ENCODE data around the gene PLCL1. TPM values are rescaled to one million over a fixed set of nuclear protein-coding genes. Genes with fewer than 3 reads are reported as not detected.
"Not testable (repeated sequence)": the region's sequence is repeated elsewhere in the genome, so short reads cannot be mapped to it uniquely, and the experiment has no call there.

The PLCL1 gene
- total RNA-seq, 2 donors from 2014 or later = 0.87 to 1.2 TPM

DNA sequence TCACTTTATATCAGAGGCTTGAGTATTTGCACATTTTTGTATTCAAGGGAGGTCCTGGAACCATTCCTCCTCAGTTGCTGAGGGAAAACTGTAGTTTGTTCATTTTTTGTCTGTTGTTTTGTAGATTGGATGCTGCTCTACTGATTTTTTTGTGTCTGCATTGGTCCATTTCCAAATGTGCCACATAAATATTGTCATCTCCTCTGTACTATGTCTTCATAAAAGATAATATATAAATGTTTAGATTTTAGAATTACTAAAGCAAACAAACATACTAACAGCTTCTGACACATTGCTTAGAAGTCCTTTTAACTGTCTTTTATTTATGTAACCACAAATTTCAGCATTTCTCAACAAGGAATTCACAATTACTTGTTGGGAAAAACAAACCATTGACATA is 356.8 kb downstream of the PLCL1 start:
- no peaks in the 10 kb centered on the region for H3K4me1 Mint-ChIP-seq
- ATAC-seq (replicated peaks) = no peak
- H3K27ac Mint-ChIP-seq = no peak overlapping the region
- H3K36me3 Mint-ChIP-seq (ENCODE audit: low read depth) = no peaks in the 10 kb centered on the region
- H3K9me3 Mint-ChIP-seq = peaks cover 8% of the 10 kb centered on the region
- H3K27me3 Mint-ChIP-seq = no peaks in the 10 kb centered on the region
- no peak overlapping the region for H3K4me3 Mint-ChIP-seq

DNA sequence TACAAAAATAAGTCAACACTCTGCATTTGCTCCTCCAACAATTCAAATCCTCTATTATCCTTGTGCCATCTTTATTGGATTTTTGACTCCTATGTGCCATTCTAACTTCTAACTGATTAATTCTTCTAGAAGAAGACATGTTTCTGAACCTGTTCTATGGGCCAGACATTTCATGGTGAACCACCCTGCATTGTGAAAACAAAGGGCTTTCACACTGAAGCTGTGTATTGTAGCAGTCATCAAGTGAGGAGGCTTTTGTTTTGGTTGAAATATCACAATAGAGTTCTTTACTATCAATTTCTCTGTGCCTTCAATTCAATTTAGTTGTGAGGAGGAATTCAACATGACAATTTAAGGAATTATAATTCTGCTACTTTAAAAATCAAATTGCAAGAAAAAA is 357.9 kb downstream of the PLCL1 start:
- no peak for ATAC-seq (replicated peaks)
- no peaks in the 10 kb centered on the region for H3K36me3 Mint-ChIP-seq (ENCODE audit: low read depth)
- H3K4me1 Mint-ChIP-seq = no peaks in the 10 kb centered on the region
- H3K27ac Mint-ChIP-seq = no peak overlapping the region
- no peaks in the 10 kb centered on the region for H3K27me3 Mint-ChIP-seq
- peaks cover under 1% of the 10 kb centered on the region for H3K9me3 Mint-ChIP-seq
- no peak overlapping the region for H3K4me3 Mint-ChIP-seq

DNA sequence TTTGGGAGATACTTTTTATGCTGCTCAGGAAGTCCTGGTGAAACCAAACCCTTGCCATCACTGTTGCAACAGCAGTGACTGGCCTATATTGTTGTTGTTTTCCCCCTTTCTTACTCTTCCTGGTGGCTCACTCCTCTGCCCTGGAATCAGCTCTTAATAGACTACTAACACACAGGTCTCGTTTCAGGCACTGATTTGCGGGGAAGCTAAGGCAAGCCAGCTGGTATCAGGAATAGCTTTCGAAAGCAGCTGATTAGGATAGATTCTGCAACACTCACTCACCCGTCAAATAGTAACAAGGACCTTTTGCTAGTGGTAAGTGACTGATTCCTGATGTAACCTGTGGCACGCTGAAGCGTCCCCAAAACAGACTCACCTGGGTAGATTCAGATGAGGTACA is 360.4 kb downstream of the PLCL1 start:
- no peak overlapping the region for H3K27ac Mint-ChIP-seq
- H3K36me3 Mint-ChIP-seq (ENCODE audit: low read depth) = no peaks in the 10 kb centered on the region
- H3K27me3 Mint-ChIP-seq = no peaks in the 10 kb centered on the region
- H3K4me1 Mint-ChIP-seq = no peaks in the 10 kb centered on the region
- H3K9me3 Mint-ChIP-seq = no peaks in the 10 kb centered on the region
- ATAC-seq (replicated peaks) = no peak
- H3K4me3 Mint-ChIP-seq = no peak overlapping the region

DNA sequence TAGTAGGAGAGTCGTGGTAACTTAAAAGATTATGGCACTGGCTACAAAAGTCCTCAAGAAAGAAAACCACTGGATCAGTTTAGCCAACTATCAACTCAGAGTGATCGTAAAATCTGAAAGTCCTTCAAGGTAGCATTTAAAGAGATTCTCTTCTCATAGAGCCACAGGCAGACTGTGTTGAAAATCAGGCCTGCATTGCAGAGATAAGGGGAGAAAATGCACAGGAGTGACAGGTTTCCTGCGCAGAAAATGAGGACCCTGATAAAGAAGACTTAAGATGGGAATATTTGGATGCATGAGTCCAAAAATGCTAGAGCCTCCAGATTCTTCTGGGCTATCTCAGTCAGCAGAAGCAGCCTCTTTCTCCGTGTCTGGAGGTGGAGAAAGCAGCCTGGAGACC is 360.9 kb downstream of the PLCL1 start:
- Mint-ChIP-seq H3K27ac (no peak overlapping the region), H3K9me3 (no peaks in the 10 kb centered on the region), H3K27me3 (no peaks in the 10 kb centered on the region), H3K4me1 (no peaks in the 10 kb centered on the region), H3K4me3 (no peak overlapping the region), H3K36me3 (ENCODE audit: low read depth) (no peaks in the 10 kb centered on the region)
- no peak for ATAC-seq (replicated peaks)

DNA sequence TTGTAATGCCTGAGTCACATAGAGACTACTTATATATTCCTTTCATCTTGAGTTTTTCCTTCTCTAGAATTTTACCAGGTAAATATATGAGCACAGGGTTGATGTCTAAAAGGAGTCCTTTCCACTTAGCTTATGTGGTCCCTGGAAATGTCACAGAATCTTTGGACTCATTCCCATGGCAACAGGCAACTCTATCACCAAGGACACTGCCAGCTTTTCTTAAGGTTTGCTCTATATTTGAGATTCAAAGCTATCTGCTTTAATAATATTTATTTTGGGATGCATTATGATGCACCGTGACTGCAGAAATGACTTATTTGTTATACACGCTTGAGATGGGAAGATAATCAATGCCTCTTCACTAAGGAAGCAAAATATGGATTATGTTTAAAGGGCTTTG is 363.0 kb downstream of the PLCL1 start:
- no peak overlapping the region for H3K27ac Mint-ChIP-seq
- H3K36me3 Mint-ChIP-seq (ENCODE audit: low read depth) = no peaks in the 10 kb centered on the region
- no peaks in the 10 kb centered on the region for H3K9me3 Mint-ChIP-seq
- H3K27me3 Mint-ChIP-seq = no peaks in the 10 kb centered on the region
- no peaks in the 10 kb centered on the region for H3K4me1 Mint-ChIP-seq
- H3K4me3 Mint-ChIP-seq = no peak overlapping the region
- no peak for ATAC-seq (replicated peaks)

DNA sequence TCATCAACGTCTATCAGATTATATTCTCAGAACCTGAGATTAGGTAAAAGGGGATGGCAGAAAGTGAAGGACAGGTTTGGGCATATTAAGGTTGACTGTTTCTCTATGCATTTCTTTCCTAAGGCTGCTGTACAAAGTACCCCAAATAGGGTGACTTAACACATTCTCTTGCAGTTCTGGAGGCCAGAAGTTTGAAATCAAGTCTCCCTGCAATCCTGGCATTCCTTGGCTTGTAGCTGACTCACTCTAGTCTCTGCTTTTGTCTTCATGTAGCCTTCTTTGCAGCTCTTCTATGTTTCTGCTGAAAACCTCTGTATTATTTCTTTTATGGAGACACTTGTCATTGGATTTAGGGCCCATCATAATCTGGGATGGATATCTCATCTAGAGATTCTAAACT is 364.3 kb downstream of the PLCL1 start:
- Mint-ChIP-seq H3K9me3 (no peaks in the 10 kb centered on the region), H3K4me3 (no peak overlapping the region), H3K27me3 (no peaks in the 10 kb centered on the region), H3K36me3 (ENCODE audit: low read depth) (no peaks in the 10 kb centered on the region), H3K27ac (no peak overlapping the region), H3K4me1 (no peaks in the 10 kb centered on the region)
- ATAC-seq (replicated peaks) = no peak

DNA sequence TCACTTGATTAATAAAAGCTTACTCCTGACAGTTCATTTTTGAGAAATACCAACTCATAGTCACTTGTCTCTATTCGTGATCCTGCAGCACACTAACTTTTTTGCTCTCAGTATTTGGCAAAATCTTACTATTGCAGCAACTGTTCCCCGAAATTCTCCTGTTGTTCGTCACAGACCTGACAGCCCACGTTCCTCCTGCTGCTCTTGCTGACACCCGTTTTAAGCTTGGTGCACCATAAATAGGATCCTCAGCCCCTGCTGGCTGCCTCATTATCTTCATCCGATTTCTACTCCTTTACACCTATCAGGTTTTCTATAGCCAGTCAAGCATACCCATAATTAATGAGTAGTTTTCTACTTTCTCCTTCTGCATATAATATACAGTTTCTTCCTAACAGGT is 368.8 kb downstream of the PLCL1 start:
- H3K9me3 Mint-ChIP-seq = peaks cover 3% of the 10 kb centered on the region
- no peaks in the 10 kb centered on the region for H3K27me3 Mint-ChIP-seq
- no peak overlapping the region for H3K27ac Mint-ChIP-seq
- H3K4me3 Mint-ChIP-seq = no peak overlapping the region
- H3K4me1 Mint-ChIP-seq = no peaks in the 10 kb centered on the region
- ATAC-seq (replicated peaks) = no peak
- no peaks in the 10 kb centered on the region for H3K36me3 Mint-ChIP-seq (ENCODE audit: low read depth)

DNA sequence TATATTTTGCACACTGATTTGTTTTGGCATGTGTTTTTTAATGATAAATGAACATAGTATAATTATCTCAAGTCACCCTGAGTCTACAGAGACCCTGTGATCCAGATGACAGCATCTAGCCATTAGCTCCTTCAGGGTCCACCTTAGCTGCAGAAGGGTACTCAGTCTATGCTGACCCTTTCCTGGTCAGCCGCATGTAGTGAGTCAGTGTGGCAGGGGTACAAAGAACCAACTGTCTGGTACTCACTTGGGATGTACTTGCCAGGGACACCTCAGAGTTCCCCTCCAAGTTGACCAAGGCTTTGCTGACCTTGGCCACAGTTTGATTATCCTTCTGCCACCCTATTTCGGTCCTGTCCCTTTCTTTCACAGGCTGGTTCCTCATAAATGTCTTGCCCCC is 369.5 kb downstream of the PLCL1 start:
- ATAC-seq (replicated peaks) = no peak

DNA sequence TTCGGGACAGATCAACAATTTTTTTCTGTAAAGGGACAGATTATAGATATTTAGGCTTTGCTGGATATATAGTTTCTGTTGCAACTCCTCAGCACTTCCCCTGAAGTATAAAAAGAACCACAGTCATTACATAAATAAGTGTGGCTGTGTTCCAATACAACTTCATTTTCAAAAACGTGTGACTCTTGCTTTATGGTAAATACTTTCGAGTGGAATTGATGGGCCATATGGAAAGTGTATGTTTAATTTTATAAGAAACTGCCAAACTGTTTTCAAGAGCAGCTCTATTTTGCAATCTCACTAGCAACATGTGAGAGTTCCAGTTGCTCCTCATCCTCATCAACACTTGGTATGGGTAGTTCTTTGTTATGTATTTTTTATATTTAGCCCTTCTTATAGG is 370.9 kb downstream of the PLCL1 start:
- Mint-ChIP-seq H3K27me3 (no peaks in the 10 kb centered on the region), H3K27ac (no peak overlapping the region), H3K4me1 (no peaks in the 10 kb centered on the region), H3K4me3 (no peak overlapping the region), H3K9me3 (peaks cover 6% of the 10 kb centered on the region), H3K36me3 (ENCODE audit: low read depth) (no peaks in the 10 kb centered on the region)
- no peak for ATAC-seq (replicated peaks)

More for the DNA sequence above, 369.5 kb downstream of the PLCL1 start:
- H3K36me3 Mint-ChIP-seq (ENCODE audit: low read depth) = no peaks in the 10 kb centered on the region
- H3K4me1 Mint-ChIP-seq = no peaks in the 10 kb centered on the region
- H3K4me3 Mint-ChIP-seq = no peak overlapping the region
- peaks cover 6% of the 10 kb centered on the region for H3K9me3 Mint-ChIP-seq
- H3K27me3 Mint-ChIP-seq = no peaks in the 10 kb centered on the region
- no peak overlapping the region for H3K27ac Mint-ChIP-seq

DNA sequence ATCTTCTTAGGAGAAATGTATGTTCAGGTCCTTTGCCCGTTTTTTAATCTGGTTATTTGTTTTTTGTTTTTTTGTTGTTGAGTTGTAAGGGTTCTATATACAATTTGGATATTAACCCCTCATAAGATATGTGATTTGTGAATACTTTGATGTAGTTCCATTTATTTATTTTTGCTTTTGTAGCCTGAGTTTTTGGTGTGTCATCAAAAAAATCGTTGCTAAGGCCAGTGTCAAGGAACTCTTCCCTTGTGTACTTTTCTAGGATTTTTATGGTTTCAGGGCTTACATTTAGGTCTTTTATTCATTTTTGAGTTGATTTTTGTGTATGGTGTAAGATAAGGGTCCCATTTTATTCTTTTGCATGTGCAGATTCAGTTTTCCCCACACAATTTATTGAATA is 372.6 kb downstream of the PLCL1 start:
- no peak overlapping the region for H3K4me3 Mint-ChIP-seq
- ATAC-seq (replicated peaks) = no peak
- no peaks in the 10 kb centered on the region for H3K36me3 Mint-ChIP-seq (ENCODE audit: low read depth)
- H3K4me1 Mint-ChIP-seq = no peaks in the 10 kb centered on the region
- H3K27ac Mint-ChIP-seq = no peak overlapping the region
- H3K27me3 Mint-ChIP-seq = no peaks in the 10 kb centered on the region
- peaks cover 6% of the 10 kb centered on the region for H3K9me3 Mint-ChIP-seq

DNA sequence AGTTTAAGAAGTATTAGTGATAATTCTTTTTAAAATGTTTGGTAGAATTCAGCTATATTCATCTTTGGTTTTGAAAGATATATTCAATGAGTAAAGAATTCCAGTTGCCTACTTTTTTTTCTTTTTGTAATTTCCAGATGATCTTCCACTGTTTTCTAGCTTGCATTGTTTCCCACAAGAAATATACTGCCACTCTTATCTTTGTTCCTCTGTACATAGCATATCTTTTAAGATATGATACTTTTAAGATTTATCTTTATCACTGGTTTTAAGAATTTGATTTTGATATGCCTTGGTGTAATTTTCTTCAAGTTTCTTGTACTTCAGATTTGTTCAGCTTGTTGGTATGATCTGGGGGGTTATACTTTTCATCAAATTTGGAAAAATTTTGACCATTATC is 374.4 kb downstream of the PLCL1 start:
- no peaks in the 10 kb centered on the region for H3K27me3 Mint-ChIP-seq
- H3K4me1 Mint-ChIP-seq = no peaks in the 10 kb centered on the region
- H3K36me3 Mint-ChIP-seq (ENCODE audit: low read depth) = no peaks in the 10 kb centered on the region
- H3K9me3 Mint-ChIP-seq = peaks cover 6% of the 10 kb centered on the region
- no peak for ATAC-seq (replicated peaks)
- H3K27ac Mint-ChIP-seq = no peak overlapping the region
- H3K4me3 Mint-ChIP-seq = no peak overlapping the region

DNA sequence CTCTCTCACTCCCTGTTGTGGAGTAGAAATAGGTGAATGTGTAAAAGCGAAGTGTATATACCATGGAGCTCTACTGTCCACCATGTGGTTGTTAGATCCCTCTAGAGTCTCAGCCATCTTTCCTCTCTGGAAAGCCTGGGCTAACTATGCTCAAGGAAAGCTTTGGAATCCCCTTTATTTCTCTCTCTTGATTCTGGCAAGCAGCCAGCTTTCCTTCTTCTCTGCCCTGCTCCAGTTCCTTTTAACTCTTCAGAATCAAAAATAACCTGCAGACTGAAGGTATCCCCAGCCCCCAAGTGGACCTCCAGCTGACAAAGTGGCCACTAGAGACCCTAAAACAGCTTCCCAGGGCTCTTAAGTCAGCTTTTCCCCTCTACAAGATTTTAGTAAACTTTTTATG is 381.9 kb downstream of the PLCL1 start:
- Mint-ChIP-seq H3K36me3 (ENCODE audit: low read depth) (no peaks in the 10 kb centered on the region), H3K4me3 (no peak overlapping the region), H3K4me1 (no peaks in the 10 kb centered on the region), H3K9me3 (no peaks in the 10 kb centered on the region), H3K27ac (no peak overlapping the region), H3K27me3 (peaks cover 16% of the 10 kb centered on the region)
- no peak for ATAC-seq (replicated peaks)

DNA sequence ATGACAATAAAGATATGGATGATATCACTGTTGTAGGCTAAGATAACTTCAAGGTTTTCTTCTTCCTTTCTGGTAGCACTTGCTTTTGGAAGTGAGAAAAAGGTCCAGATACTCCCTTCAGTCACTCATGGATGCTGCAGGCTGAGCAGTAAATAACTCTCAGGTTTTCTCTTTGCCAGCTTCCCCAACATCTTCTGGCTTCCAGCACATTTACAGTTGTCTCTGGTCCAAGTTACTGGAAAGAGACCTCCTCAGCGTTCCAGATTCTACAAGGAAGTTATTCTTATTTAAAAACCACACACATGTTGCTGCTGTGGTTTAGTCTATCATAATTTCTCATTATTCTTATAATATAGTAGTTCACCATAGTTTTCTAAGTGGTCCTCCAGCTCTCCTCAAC is 383.4 kb downstream of the PLCL1 start:
- Mint-ChIP-seq H3K36me3 (ENCODE audit: low read depth) (no peaks in the 10 kb centered on the region), H3K27ac (no peak overlapping the region), H3K4me1 (no peaks in the 10 kb centered on the region), H3K27me3 (peaks cover 16% of the 10 kb centered on the region), H3K9me3 (no peaks in the 10 kb centered on the region), H3K4me3 (no peak overlapping the region)
- ATAC-seq (replicated peaks) = no peak

DNA sequence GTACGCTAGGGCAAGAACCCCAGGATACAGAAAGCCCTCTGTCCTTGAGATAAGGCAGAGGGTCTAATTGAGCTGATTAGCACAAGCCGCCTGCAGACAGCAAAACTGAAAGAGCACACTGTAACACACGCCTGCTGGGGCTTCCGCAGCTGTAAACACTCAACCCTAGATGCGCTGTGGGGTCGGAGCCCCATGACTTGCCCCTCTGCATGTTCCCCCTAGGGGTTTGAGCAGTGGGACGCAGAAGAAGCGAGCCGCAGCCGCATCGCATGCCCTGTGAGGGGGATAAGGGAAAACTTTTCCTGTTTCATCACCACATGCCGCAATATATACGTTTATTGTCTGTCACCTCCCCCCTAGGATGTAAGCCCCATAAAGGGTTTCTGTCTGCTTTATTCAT is 384.6 kb downstream of the PLCL1 start:
- Mint-ChIP-seq H3K4me3 (no peak overlapping the region), H3K4me1 (no peaks in the 10 kb centered on the region), H3K9me3 (no peaks in the 10 kb centered on the region), H3K36me3 (ENCODE audit: low read depth) (no peaks in the 10 kb centered on the region), H3K27ac (no peak overlapping the region), H3K27me3 (peaks cover 16% of the 10 kb centered on the region)
- ATAC-seq (replicated peaks) = no peak

DNA sequence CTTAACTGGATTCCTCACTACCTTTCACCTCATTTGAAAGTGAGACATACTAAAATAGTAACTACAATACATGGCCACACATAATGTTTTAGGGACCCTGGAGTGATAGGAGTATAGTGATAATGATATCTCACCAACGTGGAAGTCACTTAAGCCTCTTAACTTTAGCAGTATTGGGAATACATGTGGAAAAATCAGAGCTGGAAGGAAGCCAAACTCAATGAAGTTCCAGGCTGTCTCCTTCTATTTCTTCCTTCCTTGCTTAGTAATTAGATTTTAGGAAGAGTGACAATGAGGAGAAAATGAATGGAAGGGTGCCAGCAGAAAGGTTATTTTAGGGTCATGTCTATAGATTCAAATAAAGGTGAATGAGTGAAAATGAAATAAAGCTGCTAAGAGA is 387.3 kb downstream of the PLCL1 start:
- Mint-ChIP-seq H3K9me3 (no peaks in the 10 kb centered on the region), H3K4me1 (no peaks in the 10 kb centered on the region), H3K27ac (no peak overlapping the region), H3K27me3 (peaks cover 18% of the 10 kb centered on the region), H3K36me3 (ENCODE audit: low read depth) (no peaks in the 10 kb centered on the region), H3K4me3 (no peak overlapping the region)
- ATAC-seq (replicated peaks) = no peak

DNA sequence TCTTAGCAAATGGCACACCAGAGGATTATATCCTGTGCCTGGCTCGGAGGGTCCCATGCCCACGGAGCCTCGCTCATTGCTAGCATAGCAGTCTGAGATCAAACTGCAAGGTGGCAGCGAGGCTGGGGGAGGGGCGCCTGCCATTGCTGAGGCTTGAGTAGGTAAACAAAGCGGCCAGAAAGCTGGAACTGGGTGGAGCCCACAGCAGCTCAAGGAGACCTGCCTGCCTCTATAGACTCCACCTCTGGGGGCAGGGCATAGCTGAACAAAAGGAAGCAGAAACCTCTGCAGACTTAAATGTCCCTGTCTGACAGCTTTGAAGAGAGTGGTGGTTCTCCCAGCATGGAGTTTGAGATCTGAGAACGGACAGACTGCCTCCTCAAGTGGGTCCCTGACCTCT is 392.2 kb downstream of the PLCL1 start:
- H3K9me3 Mint-ChIP-seq; H3K27ac Mint-ChIP-seq; H3K4me3 Mint-ChIP-seq; ATAC-seq (replicated peaks); H3K27me3 Mint-ChIP-seq; H3K36me3 Mint-ChIP-seq (ENCODE audit: low read depth); H3K4me1 Mint-ChIP-seq: not testable (repeated sequence)

All from activated T-helper 17 cell treated with anti-CD3 and anti-CD28 coated beads, Interleukin-2, amount 50 U/mL, for 72 hours (primary cell).